HG03342 (cell line): ENCODE data around the gene SLITRK2.

Source experiments
- ATAC-seq: cut with Tn5 transposase; IDR thresholded peaks from one replicate; pipeline ENCODE4 v1.9.1; 2021; ENCODE audit warnings: mild to moderate bottlenecking, moderate library complexity; ENCODE audit not compliant: unreplicated experiment

Gene SLITRK2

DNA sequence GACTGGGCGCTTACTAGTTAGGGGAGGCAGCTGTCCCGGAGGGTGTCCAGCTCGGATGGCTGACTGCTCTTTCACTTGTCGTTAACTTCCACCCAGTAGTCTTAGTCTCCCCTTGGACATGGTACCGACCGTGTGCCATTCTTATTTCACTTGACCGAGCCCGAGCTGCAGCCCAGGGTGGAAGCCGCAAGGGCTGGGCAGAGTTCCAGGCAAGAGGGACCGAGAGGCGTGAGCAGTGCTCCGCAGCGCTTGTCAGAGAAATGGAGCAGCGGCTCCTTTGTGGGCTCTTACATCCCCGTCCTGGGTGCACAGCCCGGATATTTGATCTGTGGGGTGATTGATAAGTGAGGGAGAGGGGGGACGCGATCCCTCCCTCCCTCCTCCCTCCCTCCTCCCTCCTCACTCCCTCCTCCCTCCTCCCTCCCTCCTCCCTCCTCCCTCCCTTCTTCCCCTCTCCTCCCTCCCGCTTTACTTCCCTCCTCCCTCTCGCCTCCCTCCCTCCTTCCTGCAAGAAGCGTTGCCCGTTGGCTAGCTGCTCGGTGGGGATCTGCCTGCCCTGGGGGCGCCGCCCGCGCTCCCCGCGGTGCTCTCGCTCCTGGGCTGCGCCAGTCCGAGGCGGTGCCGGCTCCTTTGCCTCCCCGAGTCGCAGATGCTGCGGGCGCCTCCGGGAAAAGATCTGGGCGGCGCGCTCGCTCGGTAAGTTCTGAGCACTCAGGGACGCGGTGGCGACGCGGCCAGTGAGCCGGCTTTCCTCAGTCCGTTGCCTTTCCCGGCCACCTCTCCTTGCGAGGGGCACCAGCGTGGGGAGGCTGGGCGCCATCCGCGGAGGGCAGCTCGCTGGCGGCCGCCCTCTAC, at the start of gene SLITRK2:
SLITRK2 (plus strand) TSS at position 499 of the 855 bp plus-strand sequence. CDS start 4,597 bp downstream, outside the sequence.
- ATAC-seq, result no peak

DNA sequence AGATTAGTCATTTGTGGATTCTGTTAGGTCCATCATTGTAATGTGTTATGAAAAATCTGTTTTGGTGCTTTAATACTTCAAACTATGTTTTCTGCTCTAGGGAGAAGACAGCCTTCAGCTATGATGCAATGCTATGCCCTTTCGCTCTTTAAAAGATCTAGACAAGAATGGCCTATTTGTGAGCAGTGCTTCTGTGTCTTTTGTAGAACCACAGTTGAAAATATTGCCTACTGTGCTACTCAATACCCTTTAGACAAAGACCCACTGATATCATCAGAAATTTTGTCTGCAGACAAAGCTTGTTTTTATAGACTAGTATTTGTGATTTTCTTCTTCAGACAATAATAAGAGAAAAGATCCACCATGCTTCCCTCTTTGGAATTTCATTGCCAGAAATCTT, 44.6 kb upstream of the SLITRK2 start:
- ATAC-seq, result no peak

DNA sequence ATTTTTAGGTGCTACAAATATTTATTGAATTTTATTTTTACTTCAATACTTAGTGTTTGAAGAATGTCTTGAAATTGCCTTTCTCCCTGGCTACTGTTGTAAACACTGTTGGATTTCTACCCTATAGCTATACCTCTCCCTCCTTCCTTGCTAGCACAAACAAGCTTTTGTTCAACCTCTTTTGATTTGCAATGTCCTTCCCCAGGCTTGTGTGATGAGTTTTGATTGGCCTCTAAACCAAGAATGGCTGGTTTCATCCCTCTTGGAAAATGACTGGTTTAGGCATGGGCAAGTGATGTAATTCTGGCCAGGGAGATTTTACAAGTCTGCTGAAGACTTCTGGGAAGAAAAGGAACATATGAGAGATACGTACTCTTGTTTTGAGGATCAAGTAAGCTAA, 25.3 kb upstream of the SLITRK2 start:
- ATAC-seq, result no peak

DNA sequence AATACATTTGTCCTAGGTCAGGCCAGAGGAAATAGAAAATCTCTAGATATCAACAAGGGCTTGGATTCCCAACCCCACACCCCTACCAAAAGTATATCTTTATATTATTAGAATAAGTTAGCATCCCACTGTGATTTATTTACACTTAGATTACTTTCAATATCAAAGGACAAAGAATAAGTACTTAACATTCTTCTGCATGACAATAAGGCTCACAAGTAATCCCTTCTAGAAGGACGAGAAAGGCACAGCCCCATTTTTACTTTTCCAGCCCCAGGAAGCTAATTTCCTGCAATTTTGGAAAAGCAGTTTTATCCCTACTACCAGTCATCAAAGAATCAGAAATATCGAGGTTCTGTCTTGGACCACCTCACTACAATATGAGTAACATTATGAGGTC, 14.1 kb upstream of the SLITRK2 start:
- ATAC-seq, result no peak

DNA sequence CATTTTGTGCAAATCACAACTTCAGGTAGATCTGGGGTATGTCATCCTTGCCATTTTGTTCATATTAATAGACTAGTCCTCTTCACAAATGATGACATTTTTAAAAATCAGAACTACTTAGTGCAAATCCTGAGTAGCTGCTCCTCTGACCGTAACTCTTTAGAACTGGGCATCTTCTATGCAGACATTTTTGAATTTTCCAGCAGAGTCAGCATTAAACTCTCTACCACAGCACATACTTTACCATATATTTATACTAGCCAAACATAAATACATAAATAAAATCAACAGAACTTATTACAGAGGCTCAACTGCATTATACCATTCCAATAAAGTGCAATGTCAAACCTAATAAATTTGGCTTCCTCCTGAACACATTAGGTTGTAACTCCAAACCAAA, 4.5 kb upstream of the SLITRK2 start:
- ATAC-seq, result no peak

DNA sequence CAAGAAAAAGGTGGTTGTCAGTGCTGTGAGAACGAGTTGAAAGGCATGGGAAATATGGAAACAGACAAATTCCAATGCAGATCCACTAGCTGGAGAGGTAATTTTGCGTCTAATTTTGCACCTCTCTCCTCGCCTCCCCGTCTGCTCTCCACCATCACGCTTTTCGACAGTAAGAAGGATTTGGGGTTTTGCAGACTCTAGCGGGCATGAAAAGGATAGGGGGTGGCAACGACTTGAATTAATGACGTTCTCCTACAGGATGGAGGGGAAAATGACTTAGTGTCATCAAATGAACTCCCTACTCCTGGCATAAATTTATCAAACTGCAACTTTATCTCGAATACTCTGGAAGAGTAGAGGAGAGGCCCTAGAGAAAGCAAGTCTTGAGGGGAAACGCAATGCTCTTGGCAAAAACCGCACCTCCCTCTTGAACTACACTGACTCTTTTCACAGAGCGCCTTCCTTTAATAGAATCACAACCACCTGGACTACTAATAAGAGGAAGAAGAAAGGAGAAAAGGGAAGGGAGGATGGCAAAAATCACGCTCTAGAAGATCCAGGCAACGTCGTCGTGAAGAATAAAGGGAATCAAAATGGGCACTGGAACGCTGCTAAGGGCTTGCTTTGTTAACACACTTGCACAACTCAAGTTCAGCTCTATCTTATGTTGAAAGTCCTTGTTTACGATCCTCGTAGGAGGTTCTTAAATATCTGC, 871 bp upstream of the SLITRK2 start:
- no peak for ATAC-seq

GRCh38 chrX:145818186-145819113, 821 bp downstream of the SLITRK2 start:
- no peak for ATAC-seq

GRCh38 chrX:145820825-145821224, 3.2 kb downstream of the SLITRK2 start:
- no peak for ATAC-seq

DNA sequence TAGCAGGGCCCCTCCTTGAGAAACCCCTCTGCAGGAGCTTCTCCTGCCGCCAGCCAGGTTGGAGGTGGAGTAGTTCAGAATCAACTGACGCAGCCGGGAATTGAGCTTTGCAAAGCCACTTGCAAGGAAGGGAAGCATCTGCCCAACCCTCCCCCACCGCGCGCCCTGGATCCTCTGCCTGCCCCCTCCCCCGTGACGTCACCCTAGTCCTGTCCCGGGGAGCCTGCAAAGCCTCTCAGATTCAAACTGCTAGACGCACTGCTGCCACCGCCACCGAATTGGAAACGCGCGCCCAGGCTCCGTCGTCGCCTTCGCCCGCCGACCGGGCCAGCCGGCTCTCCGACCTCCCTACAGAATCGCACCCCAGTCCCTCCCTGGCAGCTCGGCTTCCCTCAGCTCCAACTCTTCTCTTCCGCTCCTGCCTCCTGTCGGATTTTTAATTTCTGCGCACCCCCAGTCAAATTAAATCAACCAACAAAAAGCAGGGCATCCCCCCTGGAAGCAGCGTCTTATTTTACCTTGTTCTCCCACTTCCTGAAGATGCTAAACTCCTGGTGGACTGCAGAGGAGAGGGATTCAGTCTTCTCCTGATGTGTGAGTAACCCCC, 3.8 kb downstream of the SLITRK2 start:
- no peak for ATAC-seq

- no peak for ATAC-seq
Measured at GRCh38 chrX:145821898-145822571, 4.4 kb downstream of the SLITRK2 start.

DNA sequence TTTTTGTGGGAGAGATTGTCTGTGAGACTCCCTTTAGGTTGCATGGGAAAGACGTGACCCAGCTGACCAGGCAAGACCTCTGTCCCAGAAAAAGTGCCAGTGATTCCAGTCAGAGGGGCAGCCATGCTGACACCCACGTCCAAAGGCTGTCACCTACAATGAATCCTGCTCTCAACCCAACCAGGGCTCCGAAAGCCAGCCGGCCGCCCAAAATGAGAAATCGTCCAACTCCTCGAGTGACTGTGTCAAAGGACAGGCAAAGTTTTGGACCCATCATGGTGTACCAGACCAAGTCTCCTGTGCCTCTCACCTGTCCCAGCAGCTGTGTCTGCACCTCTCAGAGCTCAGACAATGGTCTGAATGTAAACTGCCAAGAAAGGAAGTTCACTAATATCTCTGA, 5.5 kb downstream of the SLITRK2 start:
- no peak for ATAC-seq

DNA sequence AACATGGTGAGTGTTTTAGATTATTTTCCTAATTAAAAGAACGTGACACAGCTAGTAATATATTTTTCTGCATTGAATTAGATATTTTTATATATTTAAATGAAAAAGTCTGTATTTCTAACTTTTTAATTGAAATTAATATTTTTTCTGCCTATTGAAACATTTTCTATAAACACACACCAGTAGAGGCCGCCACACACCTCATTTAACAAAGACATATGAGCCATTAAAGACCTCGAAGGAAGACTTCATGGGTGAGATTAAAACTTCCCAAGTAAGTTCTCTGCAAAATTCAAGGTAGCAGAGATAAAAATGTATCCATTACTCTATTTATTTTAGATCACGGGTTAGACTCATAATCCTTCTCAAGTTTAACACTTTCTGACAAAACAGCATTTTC, 8.3 kb downstream of the SLITRK2 start:
- ATAC-seq, result no peak

- ATAC-seq, result no peak
Measured at GRCh38 chrX:145826466-145826865, 8.8 kb downstream of the SLITRK2 start.

GRCh38 chrX:145832796-145833195, 15.2 kb downstream of the SLITRK2 start:
- ATAC-seq, result no peak

- ATAC-seq, result no peak
Measured at GRCh38 chrX:145840531-145840930, 22.9 kb downstream of the SLITRK2 start.

- ATAC-seq, result no peak
Measured at GRCh38 chrX:145843146-145843904, 25.7 kb downstream of the SLITRK2 start.

DNA sequence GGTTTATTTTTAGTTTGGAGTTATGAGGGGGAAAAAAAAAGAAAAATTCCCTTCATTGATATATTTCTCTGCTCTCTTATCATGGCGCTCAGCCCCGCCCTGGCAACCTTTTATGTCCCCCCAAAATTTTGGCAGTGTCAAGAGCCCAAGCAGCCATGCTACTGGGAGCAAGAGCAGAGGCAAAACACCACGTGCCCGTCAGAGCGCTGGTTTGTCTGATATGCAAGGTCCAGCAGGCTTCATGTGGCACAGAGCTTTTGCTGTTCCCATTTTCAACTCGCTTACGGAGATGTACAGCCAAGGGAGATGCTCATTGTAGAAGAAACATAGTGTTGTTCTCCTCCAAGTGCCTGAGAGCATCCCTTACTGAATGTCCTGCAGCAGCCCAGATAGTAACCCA, 27.3 kb downstream of the SLITRK2 start:
- no peak for ATAC-seq

GRCh38 chrX:145848448-145848847, 30.8 kb downstream of the SLITRK2 start:
- no peak for ATAC-seq

- ATAC-seq, result no peak
Measured at GRCh38 chrX:145848857-145849256, 31.2 kb downstream of the SLITRK2 start.
